Measurements from ENCODE around the gene VMO1.

Gene VMO1

GRCh38 chr17:4806777-4807604 lies 20.8 kb upstream of the VMO1 start, which contains the start of gene PLD2:
TSS of gene PLD2 (plus strand) at chr17:4807152. CDS start at chr17:4807773, 621 bp downstream.
- TF ChIP-seq EZH2phosphoT487 (IDR thresholded peaks at IDR 0.05; ENCODE audit: borderline replicate concordance) = no peak
- no peak for TF ChIP-seq CTCF (conservative IDR thresholded peaks at IDR 0.05; ENCODE audit: low read length)

GRCh38 chr17:4806456-4806776 lies 20.3 kb upstream of the VMO1 start:
- Histone ChIP-seq H3K9me2 (replicated peaks; ENCODE audit: low read depth, low read length) (no peaks in the 10 kb centered on the region), H3K4me3 (ENCODE audit: low read length, poor library complexity, severe bottlenecking) (peak overlapping the region; percentile 72), H3K27me3 (ENCODE audit: insufficient read depth, low read length, poor library complexity, severe bottlenecking) (peaks cover 17% of the 10 kb centered on the region), H3K9ac (ENCODE audit: low read depth, low read length, poor library complexity, severe bottlenecking) (no peak overlapping the region), H3K9me3 (ENCODE audit: insufficient read depth, low read depth, low read length) (no peaks in the 10 kb centered on the region), H2AFZ (ENCODE audit: low read length) (peak overlapping the region; percentile 81), H3K4me2 (ENCODE audit: low read depth, low read length, poor library complexity, severe bottlenecking) (peak overlapping the region; percentile 71), H3F3A (ENCODE audit: low read depth) (no peaks in the 10 kb centered on the region), H3K36me3 (ENCODE audit: insufficient read depth, low read length) (no peaks in the 10 kb centered on the region), H3K79me2 (ENCODE audit: insufficient read depth, low read length) (no peaks in the 10 kb centered on the region), H4K20me1 (ENCODE audit: insufficient read depth, low read length, poor library complexity, severe bottlenecking) (no peaks in the 10 kb centered on the region), H3K4me1 (ENCODE audit: insufficient read depth, low read length, poor library complexity, severe bottlenecking) (peaks cover 4% of the 10 kb centered on the region)
- TF ChIP-seq EZH2phosphoT487 (IDR thresholded peaks at IDR 0.05; ENCODE audit: borderline replicate concordance) (no peak), CTCF (conservative IDR thresholded peaks at IDR 0.05; ENCODE audit: low read length) (no peak)

More at GRCh38 chr17:4806777-4807604, 20.8 kb upstream of the VMO1 start, which contains the start of gene PLD2:
- Histone ChIP-seq H3F3A (ENCODE audit: low read depth) (no peaks in the 10 kb centered on the region), H4K20me1 (ENCODE audit: insufficient read depth, low read length, poor library complexity, severe bottlenecking) (no peaks in the 10 kb centered on the region), H3K9me3 (ENCODE audit: insufficient read depth, low read depth, low read length) (no peaks in the 10 kb centered on the region), H3K9me2 (replicated peaks; ENCODE audit: low read depth, low read length) (no peaks in the 10 kb centered on the region), H3K4me1 (ENCODE audit: insufficient read depth, low read length, poor library complexity, severe bottlenecking) (peaks cover 4% of the 10 kb centered on the region), H3K4me3 (ENCODE audit: low read length, poor library complexity, severe bottlenecking) (peak within 1 kb of the TSS; percentile 72), H3K36me3 (ENCODE audit: insufficient read depth, low read length) (no peaks in the 10 kb centered on the region), H3K4me2 (ENCODE audit: low read depth, low read length, poor library complexity, severe bottlenecking) (peak within 1 kb of the TSS; percentile 82), H2AFZ (ENCODE audit: low read length) (peak within 1 kb of the TSS; percentile 81), H3K79me2 (ENCODE audit: insufficient read depth, low read length) (no peaks in the 10 kb centered on the region), H3K27me3 (ENCODE audit: insufficient read depth, low read length, poor library complexity, severe bottlenecking) (peaks cover 17% of the 10 kb centered on the region), H3K9ac (ENCODE audit: low read depth, low read length, poor library complexity, severe bottlenecking) (peak within 1 kb of the TSS; percentile 58)

DNA sequence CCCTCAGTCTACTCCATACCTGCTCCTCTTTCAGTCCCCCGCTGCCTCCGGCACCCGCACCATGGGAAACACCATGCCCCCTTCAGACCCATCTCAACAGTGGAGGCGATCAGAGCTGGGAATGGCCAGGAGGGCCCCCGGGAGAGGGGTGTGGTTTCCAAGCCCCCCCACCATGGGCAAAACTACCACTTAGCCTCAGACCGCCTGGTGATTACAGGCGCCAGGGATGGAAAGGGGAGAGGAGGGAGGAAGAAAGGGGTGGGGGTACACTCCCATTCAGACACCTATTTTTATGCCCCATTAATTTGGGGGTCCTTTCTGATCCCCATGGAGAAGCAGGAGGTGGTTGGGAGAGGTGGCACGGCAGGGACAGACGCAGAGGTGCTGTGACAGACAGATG lies 16.1 kb upstream of the VMO1 start, which contains the start of gene C17orf114:
Gene C17orf114, minus strand, starts transcription at position 101 of the 400 bp plus-strand sequence.
- no peaks in the 10 kb centered on the region for H3K9me2 ChIP-seq (replicated peaks; ENCODE audit: low read depth, low read length)
- no peaks in the 10 kb centered on the region for H3K9me3 ChIP-seq (ENCODE audit: insufficient read depth, low read depth, low read length)
- H3F3A ChIP-seq (ENCODE audit: low read depth) = no peaks in the 10 kb centered on the region; the same call in 1 of the 2 replicates
- no peak within 1 kb of the TSS for H2AFZ ChIP-seq (ENCODE audit: low read length)
- H3K36me3 ChIP-seq (ENCODE audit: insufficient read depth, low read length) = peaks cover 6% of the 10 kb centered on the region; the same call in 1 of the 2 replicates
- H3K4me2 ChIP-seq (ENCODE audit: low read depth, low read length, poor library complexity, severe bottlenecking) = no peak within 1 kb of the TSS
- H3K79me2 ChIP-seq (ENCODE audit: insufficient read depth, low read length) = peaks cover 11% of the 10 kb centered on the region; the same call in 1 of the 2 replicates
- H3K27me3 ChIP-seq (ENCODE audit: insufficient read depth, low read length, poor library complexity, severe bottlenecking) = peaks cover 8% of the 10 kb centered on the region
- no peak for TF ChIP-seq EZH2phosphoT487 (IDR thresholded peaks at IDR 0.05; ENCODE audit: borderline replicate concordance)
- TF ChIP-seq CTCF (conservative IDR thresholded peaks at IDR 0.05; ENCODE audit: low read length) = no peak
- no peak within 1 kb of the TSS for H3K4me3 ChIP-seq (ENCODE audit: low read length, poor library complexity, severe bottlenecking)
- no peaks in the 10 kb centered on the region for H4K20me1 ChIP-seq (ENCODE audit: insufficient read depth, low read length, poor library complexity, severe bottlenecking)
- peaks cover 9% of the 10 kb centered on the region for H3K4me1 ChIP-seq (ENCODE audit: insufficient read depth, low read length, poor library complexity, severe bottlenecking)
- H3K9ac ChIP-seq (ENCODE audit: low read depth, low read length, poor library complexity, severe bottlenecking) = no peak within 1 kb of the TSS

All from Loucy (cell line).